Brain microvascular endothelial cell (primary cell): Measurements from ENCODE around the gene TRIM32.
A peak's percentile ranks its signal among the peaks of the same experiment; 100 is the strongest.

ENCODE experiments used
- DNase-seq: peaks from one replicate; pipeline ENCODE4 v3.0.0-alpha.2; 2020
- H3K27ac ChIP-seq: fragments of 250-450 bp; sonication (Bioruptor Pico); 2 replicates; pipeline ENCODE4 v1.5.1; 2020; ENCODE audit warnings: mild to moderate bottlenecking, moderate library complexity
- H3K27me3 ChIP-seq: fragments of 250-450 bp; sonication (Bioruptor Pico); replicated peaks from 2 replicates; pipeline ENCODE4 v1.5.1; 2020; ENCODE audit warnings: mild to moderate bottlenecking
- H3K36me3 ChIP-seq: fragments of 250-450 bp; sonication (Bioruptor Pico); replicated peaks from 2 replicates; pipeline ENCODE4 v1.5.1; 2020; ENCODE audit warnings: mild to moderate bottlenecking
- H3K4me3 ChIP-seq: 2 replicates; pipeline ENCODE4 v1.5.1; 2011; ENCODE audit warnings: low read depth, mild to moderate bottlenecking, control low read depth, low read length, moderate library complexity
- in situ Hi-C: cut with HindIII; loops from 2 replicates; pipeline ENCODE4 v1.10.0; 2017; ENCODE audit warnings: low sequenced_read_pairs, low pct_ligation_motif_present
- TF ChIP-seq, protein P1 (sequence below): IDR thresholded peaks from 2 replicates; pipeline ENCODE4 v1.5.1; 2011; ENCODE audit warnings: low read depth, mild to moderate bottlenecking, moderate library complexity, low read length, control low read depth, inconsistent platforms; ENCODE audit errors: missing control alignments

The TRIM32 gene

GRCh38 chr9:116695438-116695837 lies 8.3 kb downstream of the TRIM32 start:
- Histone ChIP-seq H3K36me3 (peaks cover 29% of the 10 kb centered on the region), H3K4me3 (no peak overlapping the region), H3K27me3 (no peaks in the 10 kb centered on the region), H3K27ac (no peak overlapping the region)
- in situ Hi-C loops, result no loop called here
- TF ChIP-seq, protein P1, sequence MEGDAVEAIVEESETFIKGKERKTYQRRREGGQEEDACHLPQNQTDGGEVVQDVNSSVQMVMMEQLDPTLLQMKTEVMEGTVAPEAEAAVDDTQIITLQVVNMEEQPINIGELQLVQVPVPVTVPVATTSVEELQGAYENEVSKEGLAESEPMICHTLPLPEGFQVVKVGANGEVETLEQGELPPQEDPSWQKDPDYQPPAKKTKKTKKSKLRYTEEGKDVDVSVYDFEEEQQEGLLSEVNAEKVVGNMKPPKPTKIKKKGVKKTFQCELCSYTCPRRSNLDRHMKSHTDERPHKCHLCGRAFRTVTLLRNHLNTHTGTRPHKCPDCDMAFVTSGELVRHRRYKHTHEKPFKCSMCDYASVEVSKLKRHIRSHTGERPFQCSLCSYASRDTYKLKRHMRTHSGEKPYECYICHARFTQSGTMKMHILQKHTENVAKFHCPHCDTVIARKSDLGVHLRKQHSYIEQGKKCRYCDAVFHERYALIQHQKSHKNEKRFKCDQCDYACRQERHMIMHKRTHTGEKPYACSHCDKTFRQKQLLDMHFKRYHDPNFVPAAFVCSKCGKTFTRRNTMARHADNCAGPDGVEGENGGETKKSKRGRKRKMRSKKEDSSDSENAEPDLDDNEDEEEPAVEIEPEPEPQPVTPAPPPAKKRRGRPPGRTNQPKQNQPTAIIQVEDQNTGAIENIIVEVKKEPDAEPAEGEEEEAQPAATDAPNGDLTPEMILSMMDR, result no peak
- no peak for DNase-seq

DNA sequence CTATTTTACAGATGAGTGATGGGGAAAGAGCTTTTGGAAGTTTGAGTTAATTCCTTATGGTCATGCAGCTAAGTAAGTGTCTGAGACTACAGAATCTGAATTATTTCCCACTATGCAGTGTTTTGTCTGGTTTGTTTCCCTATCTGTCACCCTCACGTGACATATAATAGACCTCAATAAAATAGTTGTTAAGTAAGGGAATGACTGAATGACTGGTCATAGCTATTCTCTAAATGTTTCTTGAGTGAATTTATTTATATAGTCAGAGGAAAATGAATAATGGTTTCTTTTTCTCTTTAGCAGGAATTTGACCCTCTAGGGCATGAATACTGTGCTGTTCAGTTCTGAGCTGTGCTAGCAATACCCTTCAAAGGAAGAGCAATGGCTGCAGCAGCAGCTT lies 10.3 kb downstream of the TRIM32 start:
- in situ Hi-C loops, result no loop called here
- peak overlapping the region; percentile 57 for H3K27ac ChIP-seq
- TF ChIP-seq, protein P1, result no peak
- peaks cover 29% of the 10 kb centered on the region for H3K36me3 ChIP-seq
- H3K4me3 ChIP-seq, result no peak overlapping the region
- no peak for DNase-seq
- no peaks in the 10 kb centered on the region for H3K27me3 ChIP-seq

DNA sequence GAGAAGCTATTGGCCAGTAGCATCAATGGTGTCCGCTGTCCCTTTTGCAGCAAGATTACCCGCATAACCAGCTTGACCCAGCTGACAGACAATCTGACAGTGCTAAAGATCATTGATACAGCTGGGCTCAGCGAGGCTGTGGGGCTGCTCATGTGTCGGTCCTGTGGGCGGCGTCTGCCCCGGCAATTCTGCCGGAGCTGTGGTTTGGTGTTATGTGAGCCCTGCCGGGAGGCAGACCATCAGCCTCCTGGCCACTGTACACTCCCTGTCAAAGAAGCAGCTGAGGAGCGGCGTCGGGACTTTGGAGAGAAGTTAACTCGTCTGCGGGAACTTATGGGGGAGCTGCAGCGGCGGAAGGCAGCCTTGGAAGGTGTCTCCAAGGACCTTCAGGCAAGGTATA lies 10.8 kb downstream of the TRIM32 start:
- in situ Hi-C loops, result no loop called here
- no peak for DNase-seq
- Histone ChIP-seq H3K4me3 (no peak overlapping the region), H3K27me3 (no peaks in the 10 kb centered on the region), H3K36me3 (peaks cover 29% of the 10 kb centered on the region), H3K27ac (no peak overlapping the region)
- TF ChIP-seq, protein P1, result no peak

GRCh38 chr9:116700279-116700678 lies 13.2 kb downstream of the TRIM32 start:
- peaks cover 29% of the 10 kb centered on the region for H3K36me3 ChIP-seq
- in situ Hi-C loops, result no loop called here
- TF ChIP-seq, protein P1, result no peak
- no peak for DNase-seq
- H3K27ac ChIP-seq, result no peak overlapping the region
- no peak overlapping the region for H3K4me3 ChIP-seq
- H3K27me3 ChIP-seq, result no peaks in the 10 kb centered on the region

- H3K27ac ChIP-seq, result no peak overlapping the region
- in situ Hi-C loops, result no loop called here
Measured at GRCh38 chr9:116700882-116701865, 14.1 kb downstream of the TRIM32 start.

More at GRCh38 chr9:116700882-116701865, 14.1 kb downstream of the TRIM32 start:
- DNase-seq, result no peak
- TF ChIP-seq, protein P1, result no peak
- H3K36me3 ChIP-seq, result peaks cover 29% of the 10 kb centered on the region
- H3K4me3 ChIP-seq, result no peak overlapping the region
- no peaks in the 10 kb centered on the region for H3K27me3 ChIP-seq
